ENCODE results near the gene KLF7. TPM values are rescaled to one million over a fixed set of nuclear protein-coding genes. Genes with fewer than 3 reads are reported as not detected.
A peak's percentile ranks its signal among the peaks of the same experiment; 100 is the strongest.

The KLF7 gene
- total RNA-seq, 1 donor from 2014 or later = 68.9 TPM

GRCh38 chr2:207167099-207167923, 1.6 kb upstream of the KLF7 start:
- DNase-seq (ENCODE audit: low spot score) = no peak

GRCh38 chr2:207166349-207167098, 776 bp upstream of the KLF7 start:
- DNase-seq (ENCODE audit: low spot score) = peak; percentile 92

GRCh38 chr2:207166039-207166348, 246 bp upstream of the KLF7 start:
- peak; percentile 100 for DNase-seq (ENCODE audit: low spot score)

- no peak for DNase-seq (ENCODE audit: low spot score)
Observed at GRCh38 chr2:207164006-207164831, 1.5 kb downstream of the KLF7 start.

DNA sequence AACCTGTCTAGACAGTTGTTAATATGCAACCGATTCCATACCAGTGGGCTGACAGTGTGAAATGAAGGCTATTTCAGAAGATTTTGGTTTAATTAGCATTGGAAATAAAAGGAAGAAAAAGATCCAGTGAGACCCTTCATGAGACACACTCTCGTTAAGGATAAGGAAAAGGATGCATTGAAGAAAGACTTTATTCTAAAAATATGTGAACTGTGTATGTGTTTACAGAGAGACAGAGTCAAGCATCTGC, 2.1 kb downstream of the KLF7 start:
- DNase-seq (ENCODE audit: low spot score) = no peak

DNA sequence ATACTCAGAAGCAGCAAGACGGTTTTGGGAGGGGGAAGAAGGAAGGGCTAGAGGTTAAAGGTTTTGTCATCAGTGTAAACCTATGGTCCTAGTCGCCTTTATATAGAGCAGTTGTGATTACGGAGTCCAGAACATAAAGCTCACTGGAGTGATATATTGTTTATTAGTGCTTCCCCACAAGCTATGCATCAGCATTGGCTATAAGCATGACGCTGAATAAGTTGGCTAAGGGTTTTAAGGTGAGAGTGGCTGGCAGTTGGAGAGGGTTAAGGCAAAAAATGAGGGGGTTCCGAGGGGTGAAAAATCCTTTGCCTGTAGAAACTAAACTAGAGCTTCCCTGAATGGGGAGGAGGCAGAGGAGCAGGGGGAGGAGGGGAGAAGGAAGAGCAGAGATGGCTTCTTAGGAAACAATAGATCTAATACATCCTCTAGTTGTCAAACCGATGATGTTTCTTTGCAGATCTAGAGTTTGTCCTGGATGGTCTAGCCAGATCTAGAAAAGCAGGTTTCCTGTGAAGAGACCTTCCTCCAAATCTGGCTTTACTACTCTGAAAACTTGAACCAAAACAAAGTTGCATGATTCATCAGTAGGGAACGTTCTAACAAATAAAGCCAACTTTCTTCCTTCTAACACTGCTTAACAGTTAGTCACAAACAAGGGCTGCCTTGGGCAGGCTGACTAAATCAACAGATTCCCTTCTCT, 2.5 kb downstream of the KLF7 start:
- no peak for DNase-seq (ENCODE audit: low spot score)

DNA sequence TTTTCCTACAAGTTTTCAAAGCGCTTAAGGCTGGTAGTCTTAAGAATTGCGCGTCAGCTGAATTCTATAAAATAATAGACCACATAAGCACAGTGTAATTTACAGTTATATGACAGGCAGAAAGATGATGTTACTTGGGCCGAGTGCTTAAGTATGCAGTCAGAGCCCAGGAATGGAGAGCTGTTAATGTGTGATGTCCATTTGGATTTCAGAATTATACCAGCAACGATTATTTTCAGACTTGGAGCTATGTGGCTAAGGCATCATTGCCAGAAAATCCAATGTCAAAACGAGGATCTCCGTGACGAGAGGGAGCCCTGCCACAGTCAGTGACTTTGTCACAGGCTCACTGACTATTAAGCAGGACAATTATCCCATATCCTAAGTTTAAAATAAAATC, 3.4 kb downstream of the KLF7 start:
- no peak for DNase-seq (ENCODE audit: low spot score)

DNA sequence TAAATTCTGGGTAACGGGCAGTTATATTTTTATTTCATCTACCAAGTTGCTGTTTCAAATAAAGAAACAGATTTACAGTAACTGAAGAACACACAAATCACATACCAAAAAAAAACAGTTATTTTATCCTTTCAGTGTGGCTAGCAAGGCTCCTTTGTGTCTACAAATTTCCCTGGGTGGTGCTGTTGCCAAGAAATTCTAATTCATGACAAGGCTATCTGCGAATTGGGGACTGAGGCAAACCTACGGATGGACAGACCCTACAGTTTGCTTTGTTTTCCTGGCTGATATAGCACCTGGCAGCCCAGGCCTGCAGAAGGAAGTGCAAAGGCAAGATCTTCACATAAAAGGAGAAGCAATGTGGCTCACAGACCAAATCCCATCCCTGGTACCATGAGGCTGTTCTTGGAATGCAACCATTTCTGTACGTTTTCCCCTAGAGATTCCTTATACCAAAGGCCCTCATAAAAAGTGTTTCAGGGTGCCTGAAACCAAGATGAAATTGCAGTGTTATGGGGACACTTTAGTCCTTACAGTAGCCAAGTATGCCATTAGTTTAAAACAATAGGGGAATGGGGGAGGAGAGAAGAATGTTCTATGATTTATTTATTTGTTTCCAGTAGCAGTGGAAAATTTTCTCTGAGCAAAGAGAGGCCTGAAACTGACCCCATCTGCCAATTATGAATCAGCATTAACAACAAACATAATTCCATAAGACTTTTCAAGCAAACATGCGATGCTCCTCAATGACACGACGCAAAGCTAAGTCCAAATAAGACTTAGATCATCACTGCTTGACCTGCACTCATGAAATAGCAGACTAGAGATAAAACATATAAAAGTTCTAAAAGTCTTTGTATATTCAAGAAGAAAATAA, 4.3 kb downstream of the KLF7 start:
- DNase-seq (ENCODE audit: low spot score) = no peak

DNA sequence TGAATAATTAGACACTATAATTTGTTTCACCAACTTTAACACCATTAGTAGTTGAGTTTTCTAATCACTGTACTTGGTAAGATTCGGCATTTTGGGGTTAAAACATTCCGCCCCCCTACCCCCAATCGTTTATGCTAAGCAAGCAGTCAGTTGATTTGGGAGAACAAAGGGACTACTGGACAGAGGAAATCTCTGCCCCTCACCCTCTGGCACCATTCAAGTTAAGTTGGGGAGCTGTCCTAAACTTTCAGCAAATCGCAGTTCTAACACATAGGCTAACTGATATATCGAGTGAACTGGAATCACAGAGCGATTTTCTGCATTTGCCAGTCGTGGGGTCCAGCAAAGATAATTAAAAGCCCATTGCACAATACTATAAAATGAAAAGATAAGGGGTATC, 5.6 kb downstream of the KLF7 start:
- no peak for DNase-seq (ENCODE audit: low spot score)

GRCh38 chr2:207159002-207159401, 6.7 kb downstream of the KLF7 start:
- no peak for DNase-seq (ENCODE audit: low spot score)

DNA sequence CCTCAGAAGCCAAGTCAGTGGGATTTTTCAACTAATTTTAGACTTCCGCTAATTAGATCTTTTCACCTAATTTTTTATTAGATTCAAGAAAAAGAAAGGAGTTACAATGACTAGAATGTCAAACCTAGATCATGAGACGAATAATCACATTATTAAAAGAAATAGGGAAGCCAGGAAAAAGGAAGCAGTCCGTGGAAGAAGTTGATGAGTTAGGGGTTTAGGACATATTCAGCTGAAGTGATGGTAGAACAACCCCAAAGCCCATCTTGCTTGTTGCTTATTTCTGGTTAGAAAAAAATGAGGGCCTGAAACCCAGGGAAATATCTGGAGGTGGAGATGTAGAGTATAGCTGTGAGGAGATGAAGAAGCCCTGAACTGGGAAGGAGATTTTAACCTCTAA, 8.0 kb downstream of the KLF7 start:
- DNase-seq (ENCODE audit: low spot score) = no peak

DNA sequence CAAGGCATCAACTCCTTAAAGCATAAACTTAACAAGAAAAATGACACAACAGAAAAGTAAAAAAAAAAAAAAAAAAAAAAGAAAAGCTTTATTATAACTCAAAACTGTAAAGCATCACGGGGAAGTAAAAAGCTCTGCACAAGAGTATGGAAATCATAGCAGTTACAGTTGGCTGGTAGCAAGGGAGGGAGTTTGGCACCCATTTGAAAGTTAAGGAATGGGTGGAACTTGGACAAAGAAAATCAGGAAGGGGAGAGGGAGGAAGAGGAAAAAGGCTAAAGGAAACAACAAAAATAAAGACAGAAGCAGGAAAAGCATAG, 8.6 kb downstream of the KLF7 start:
- no peak for DNase-seq (ENCODE audit: low spot score)

GRCh38 chr2:207156451-207157161, 9.1 kb downstream of the KLF7 start:
- no peak for DNase-seq (ENCODE audit: low spot score)

DNA sequence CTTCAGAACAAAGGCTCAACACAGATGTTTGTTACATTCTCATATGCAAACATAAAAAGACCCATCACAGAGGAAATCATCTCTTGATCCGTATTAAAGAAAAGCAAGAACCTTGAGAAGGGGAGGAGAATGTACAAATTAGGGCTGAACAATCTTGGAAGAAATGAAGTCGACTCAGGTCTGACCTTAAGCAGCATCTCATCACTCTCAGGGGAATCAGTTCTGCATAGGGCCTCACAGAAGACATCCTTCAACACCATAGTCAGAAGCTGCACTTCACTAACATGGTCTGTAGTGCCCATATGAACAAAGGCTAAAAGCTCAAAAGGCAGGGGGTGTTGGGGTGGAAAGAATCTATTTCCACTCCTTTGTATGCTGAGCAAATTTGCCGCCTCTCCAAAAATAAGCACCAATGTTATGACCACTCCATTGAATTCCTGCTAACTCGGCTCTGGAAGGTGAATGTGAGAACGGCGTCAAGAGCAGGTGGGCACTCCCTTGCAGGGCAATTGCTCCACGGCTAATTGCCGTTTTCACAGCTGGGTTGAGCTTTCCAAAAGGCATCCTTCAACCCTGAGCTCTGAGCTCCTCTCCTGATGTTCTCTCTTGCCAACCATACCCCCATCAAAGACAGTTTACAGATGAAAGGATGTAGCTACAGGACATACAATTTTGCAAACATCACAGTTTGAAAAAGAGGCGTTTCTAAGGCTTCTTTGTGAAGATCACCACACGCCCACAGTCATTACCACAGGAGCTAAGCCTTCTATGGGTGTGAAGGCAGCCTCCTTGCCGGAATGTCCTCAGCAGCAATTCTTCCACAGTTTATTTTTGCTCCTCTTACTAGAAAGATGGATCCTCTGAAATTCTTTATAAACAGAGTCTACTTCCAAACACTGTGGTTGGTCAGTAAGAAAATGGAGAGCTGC, 10.0 kb downstream of the KLF7 start:
- no peak for DNase-seq (ENCODE audit: low spot score)

GRCh38 chr2:207154556-207155510, 10.9 kb downstream of the KLF7 start:
- DNase-seq (ENCODE audit: low spot score) = no peak

- no peak for DNase-seq (ENCODE audit: low spot score)
Observed at GRCh38 chr2:207153266-207153975, 12.3 kb downstream of the KLF7 start.

DNA sequence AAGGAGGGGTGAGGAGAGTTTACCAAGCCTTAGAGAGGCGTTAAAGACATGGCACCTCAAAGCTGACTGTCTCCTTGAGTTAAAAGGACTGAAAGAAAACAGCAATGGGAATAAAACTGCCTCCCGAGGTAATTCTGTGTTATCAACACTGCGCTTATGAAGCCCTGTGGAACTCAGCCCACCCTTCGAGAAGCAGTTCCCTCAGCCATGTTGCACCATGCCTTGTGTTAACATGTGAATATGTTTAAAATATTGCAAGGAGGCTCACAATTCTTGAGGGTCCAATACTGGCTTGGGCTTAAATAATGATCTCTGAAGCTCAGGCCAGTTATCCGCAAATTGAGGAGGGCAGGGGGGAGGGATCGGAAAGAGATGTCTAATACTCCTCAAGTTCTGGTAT, 14.7 kb downstream of the KLF7 start:
- no peak for DNase-seq (ENCODE audit: low spot score)

Data from mesenteric fat pad (tissue), 1 donor.